ENCODE data around the gene MBD3.
"Not testable (repeated sequence)": the region's sequence is repeated elsewhere in the genome, so short reads cannot be mapped to it uniquely, and the experiment has no call there.

MBD3 gene

GRCh38 chr19:1556390-1557070 lies 36.1 kb downstream of the MBD3 start:
- in situ Hi-C loops (cut with MboI; ENCODE audit: low pct_unique_long_range_greater_than_20kb, low sequenced_read_pairs) = no loop called here
- DNase-seq = no peak

DNA sequence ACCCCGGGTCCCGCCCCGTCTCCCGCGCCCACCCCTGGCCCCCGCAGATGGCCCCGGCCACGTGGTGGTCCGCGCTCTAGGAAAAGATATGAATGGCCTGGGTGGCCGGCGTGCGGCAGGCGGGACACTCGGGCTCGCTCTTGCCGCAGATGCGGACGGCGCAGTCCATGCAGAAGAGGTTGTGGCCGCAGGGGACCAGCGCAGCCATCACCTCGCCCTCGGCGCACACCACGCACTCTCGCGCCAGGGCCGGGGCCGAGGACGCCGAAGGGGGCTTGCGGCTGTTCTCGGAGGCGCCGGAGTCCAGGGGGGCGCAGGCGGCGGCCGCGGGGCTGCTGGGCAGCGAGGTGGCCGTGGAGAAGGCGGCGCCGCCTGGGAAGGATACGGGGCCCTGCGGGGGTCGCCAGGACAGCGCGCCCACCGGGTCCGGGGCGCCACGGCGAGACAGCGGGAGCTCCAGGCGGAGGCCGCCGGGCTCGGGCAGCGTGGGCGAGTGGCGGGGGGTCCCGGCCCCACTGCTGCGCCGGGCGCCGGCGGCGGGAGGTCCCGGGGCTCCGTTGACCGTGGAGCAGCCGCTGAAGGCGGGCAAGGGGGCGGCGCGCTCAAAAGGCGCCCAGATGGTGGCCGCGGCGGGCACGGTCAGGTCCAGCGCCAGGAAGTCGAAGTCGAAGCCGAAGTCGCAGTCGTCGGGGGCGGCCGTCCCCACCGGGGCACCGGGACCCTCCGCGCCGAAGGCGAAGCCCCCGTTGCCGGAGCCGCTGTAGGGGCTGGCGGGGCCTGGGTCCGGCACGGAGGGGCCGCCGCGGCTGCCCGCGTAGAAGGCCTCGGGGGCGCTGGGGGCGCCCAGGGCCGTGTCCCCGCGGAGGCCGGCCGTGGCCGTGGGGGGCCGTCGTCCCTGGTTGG lies 36.9 kb downstream of the MBD3 start:
- no peak for DNase-seq
- in situ Hi-C loops (cut with MboI; ENCODE audit: low pct_unique_long_range_greater_than_20kb, low sequenced_read_pairs) = no loop called here

DNA sequence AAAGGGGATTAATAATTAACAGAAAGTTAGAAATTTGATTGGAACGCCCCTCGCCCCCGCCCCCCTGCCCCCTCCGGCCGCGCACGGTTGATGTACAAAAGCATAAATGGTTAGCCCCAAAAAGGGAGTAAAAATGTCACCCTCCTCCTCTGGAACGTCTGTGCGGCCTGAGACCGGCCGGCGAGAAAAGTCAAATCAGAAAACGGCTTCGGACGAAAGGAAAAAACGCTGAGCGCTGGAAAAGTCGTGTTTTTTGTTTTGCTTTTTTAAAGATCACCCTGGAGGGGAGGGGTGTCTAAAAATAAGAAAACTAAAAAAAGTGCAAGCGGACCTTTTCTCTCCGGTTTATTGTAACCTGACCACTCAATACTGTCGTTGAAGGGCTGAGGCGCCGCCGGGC lies 37.7 kb downstream of the MBD3 start:
- no peak for DNase-seq
- in situ Hi-C loops (cut with MboI; ENCODE audit: low pct_unique_long_range_greater_than_20kb, low sequenced_read_pairs) = no loop called here

GRCh38 chr19:1553415-1553814 lies 39.2 kb downstream of the MBD3 start:
- in situ Hi-C loops (cut with MboI; ENCODE audit: low pct_unique_long_range_greater_than_20kb, low sequenced_read_pairs) = no loop called here
- DNase-seq = no peak

DNA sequence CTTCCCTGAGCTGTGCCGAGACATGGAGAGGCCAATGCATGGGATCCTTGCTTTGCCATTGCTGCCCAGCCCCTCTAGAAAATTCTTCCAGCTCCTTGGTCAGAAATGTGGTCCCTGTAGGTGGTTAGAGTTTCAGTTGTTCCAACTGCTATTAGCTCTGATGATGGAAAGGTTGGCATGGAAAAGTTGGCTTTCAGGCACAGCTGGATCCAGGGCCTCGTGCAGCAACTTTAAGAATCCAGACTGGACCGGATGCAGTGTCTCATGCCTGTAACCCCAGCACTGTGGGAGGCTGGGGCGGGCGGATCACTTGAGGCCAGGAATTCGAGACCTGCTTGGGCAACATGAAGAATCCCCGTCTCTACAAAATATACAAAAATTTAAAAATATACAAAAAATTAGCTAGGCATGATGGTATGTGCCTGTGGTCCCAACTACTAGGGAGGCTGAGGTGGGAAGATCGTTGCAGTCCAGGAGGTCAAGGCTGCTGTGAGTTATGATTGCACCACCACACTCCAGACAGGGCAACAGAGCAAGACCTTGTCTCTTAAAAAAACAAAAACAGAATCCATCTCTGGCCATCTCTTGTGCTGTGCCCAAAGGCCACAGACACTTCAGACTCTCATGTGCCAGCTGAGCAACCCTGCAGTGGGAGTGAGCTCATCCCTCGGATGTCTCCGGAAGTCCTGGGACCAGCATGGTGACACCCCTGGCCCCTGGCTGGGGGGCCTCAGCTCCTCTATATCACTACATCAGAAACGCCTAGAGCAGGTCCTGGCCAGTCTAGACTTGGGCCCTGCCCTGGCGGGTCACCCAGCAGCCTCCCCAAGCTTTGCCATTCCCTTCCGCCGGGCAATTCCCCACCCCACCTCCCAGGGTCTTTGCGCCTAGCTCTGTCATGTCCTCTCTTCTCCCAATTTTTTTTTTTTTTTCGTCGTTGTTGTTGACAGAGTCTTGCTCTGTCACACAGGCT lies 41.3 kb downstream of the MBD3 start:
- in situ Hi-C loops (cut with MboI; ENCODE audit: low pct_unique_long_range_greater_than_20kb, low sequenced_read_pairs) = no loop called here
- no peak for DNase-seq

DNA sequence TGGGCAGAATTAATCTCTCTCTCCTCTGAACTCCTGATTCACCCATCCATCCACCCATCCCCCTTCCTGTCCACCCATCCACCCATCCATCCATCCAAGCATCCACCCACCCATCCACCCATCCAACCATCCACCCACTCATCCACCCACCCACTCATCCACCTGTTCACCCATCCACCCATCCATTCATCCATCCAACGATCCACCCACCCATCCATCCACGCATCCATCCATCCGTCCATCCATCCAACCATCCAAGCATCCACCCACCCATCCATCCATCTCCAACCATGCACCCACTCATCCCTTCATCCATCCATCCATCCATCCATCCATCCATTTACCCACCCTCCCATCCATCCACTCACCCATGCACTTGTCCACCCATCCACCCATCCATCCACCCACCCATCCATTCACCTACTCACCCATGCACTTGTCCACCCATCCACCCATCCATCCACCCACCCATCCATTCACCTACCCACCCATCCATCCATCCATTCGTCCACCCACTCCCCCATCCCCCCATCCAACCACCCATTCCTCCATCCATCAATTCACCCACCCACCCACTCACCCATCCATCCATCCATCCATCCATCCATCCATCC lies 43.2 kb downstream of the MBD3 start:
- in situ Hi-C loops (cut with MboI; ENCODE audit: low pct_unique_long_range_greater_than_20kb, low sequenced_read_pairs) = no loop called here
- no peak for DNase-seq

DNA sequence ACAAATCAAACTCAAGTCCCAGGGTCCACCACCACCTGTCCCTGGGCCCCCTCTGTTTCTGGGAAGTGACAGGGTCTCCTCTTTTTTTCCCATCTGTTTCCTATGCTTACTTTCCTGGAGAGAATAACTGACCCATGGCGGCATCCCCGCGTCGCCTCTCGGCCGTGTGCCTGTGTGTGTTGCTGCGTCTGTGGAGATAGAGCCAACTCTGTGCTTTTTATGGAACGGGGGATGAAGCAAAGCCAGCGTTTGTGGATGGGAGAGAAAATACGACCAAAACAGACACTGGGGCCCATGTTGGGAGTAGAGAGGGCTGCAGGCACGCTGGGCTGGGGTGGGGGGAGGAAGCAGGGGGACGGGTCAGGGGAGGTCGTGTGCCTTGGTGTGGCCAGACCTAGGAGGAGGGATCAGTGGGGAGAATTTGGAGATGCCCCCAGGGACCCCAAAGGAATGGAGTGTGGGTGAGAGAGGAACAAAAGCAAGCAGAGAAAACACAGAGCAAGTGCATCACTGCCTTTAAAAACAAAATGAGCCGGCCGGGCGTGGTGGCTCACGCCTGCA lies 52.2 kb downstream of the MBD3 start:
- DNase-seq = no peak
- in situ Hi-C loops (cut with MboI; ENCODE audit: low pct_unique_long_range_greater_than_20kb, low sequenced_read_pairs) = no loop called here

DNA sequence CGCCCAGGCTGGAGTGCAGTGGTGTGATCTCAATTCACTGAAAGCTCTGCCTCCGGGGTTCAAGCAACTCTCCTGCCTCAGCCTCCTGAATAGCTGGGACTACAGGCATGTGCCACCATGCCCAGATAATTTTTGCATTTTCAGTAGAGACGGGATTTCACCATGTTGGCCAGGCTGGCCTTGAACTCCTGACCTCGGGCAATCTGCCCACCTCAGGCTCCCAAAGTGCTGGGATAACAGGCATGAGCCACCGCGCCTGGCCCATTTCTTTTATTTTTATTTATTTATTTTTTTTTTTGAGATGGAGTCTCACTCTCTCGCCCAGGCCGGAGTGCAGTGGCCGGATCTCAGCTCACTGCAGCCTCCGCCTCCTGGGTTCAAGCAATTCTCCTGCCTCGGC lies 52.9 kb downstream of the MBD3 start:
- DNase-seq; in situ Hi-C loops (cut with MboI; ENCODE audit: low pct_unique_long_range_greater_than_20kb, low sequenced_read_pairs): not testable (repeated sequence)

- DNase-seq = no peak
- in situ Hi-C loops (cut with MboI; ENCODE audit: low pct_unique_long_range_greater_than_20kb, low sequenced_read_pairs) = no loop called here
Observed at GRCh38 chr19:1538978-1539377, 53.7 kb downstream of the MBD3 start.

DNA sequence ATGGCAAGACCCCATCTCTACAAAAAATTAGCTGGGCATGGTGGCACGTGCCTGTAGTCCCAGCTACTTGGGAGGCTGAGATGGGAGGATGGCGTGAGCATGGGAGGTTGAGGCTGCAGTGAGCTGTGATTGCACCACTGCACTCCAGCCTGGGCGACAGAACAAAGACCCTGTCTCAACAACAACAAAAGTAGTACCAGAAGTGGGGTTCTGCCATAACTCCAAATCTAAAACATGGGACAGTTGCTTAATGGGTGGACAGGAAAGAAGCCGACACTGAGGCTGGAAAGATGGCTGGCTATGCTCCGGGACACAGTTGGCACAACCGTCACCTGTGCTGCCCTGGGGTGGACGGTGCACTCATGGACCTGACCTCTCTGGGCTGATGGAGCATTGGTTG lies 57.0 kb downstream of the MBD3 start:
- DNase-seq; in situ Hi-C loops (cut with MboI; ENCODE audit: low pct_unique_long_range_greater_than_20kb, low sequenced_read_pairs): not testable (repeated sequence)

GRCh38 chr19:1534972-1535371 lies 57.7 kb downstream of the MBD3 start:
- in situ Hi-C loops (cut with MboI; ENCODE audit: low pct_unique_long_range_greater_than_20kb, low sequenced_read_pairs) = no loop called here
- no peak for DNase-seq

DNA sequence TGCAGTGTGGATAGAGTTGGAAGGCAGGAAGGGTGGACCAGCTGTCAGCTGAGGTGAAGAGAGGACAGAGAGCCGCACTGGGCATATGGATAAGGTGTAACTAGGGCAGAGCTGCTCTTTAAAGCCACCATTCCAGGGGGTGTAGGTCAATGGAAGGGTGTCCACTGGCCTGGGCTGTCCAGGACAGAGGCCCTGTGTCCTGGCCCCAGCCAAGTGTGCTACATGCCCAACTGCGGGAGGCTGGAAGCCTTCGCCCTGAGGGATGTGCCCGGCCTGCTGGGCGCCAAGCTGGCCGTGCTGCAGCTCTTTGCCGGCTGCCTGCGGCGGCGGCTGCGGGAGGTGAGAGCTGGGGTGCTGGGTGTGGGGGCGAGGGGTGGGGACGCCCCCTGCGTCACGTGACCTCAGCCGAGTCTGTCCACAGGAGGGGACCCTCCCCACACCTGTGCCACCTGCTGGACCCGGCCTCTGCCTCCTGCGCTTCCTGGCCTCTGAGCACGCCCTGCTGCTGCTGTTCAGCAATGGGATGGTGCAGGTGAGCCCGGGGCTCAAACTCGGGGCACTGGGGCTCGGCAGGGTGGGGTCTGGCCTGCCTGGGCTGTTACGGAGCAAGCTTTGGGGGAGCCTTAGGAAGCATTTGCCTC lies 59.0 kb downstream of the MBD3 start:
- in situ Hi-C loops (cut with MboI; ENCODE audit: low pct_unique_long_range_greater_than_20kb, low sequenced_read_pairs) = no loop called here
- no peak for DNase-seq

DNA sequence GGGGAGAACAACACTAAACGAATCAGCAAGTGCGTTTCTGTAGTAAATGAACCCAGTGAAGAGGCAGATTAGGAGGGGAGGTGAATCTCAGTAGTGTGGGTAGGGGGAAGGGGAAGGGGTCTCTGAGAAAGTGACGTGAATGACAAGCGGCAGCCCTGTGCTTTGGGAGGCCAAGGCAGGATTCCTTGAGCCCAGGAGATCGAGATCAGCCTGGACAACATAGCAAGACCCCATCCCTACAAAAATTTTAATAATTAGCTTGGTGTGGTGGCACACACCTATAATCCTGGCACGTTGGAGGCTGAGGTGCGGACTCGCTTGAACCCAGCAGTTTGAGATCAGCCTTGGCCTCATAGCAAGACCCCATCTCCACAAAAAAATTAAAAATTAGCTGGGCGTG lies 60.7 kb downstream of the MBD3 start:
- in situ Hi-C loops (cut with MboI; ENCODE audit: low pct_unique_long_range_greater_than_20kb, low sequenced_read_pairs) = no loop called here
- DNase-seq = no peak

DNA sequence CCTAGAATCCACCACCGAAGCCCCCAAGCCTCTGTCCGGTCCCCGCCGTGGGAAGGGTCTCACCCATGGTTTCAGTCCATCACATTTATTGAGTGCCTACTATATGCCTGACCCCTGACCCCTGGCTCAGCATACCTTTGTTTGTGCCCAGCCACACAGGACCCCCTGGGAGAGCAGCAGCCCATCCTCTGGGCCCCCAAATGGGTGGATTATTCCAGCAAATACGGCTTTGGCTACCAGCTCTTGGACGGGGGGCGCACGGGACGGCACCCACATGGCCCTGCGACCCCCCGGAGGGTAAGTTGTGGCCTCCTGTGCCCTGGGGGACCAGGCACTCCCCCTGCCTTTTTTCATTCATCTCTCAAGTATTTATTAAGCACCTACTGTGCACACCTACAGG lies 61.1 kb downstream of the MBD3 start:
- no peak for DNase-seq
- in situ Hi-C loops (cut with MboI; ENCODE audit: low pct_unique_long_range_greater_than_20kb, low sequenced_read_pairs) = no loop called here

DNA sequence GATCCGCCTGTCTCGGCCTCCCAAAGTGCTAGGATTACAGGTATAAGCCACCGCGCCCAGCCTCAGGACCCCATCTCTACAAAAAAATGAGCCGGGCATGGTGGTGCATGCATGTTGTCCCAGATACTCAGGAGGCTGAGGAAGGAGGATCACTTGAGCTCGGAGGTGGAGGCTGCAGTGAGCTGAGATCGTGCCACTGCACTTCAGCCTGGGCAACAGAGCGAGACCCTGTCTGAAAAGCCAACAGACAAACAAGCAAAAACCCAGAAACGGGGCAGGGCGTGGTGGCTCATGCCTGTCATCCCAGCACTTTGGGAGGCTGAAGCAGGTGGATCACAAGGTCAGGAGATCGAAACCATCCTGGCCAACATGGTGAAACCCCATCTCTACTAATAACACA lies 61.8 kb downstream of the MBD3 start:
- DNase-seq; in situ Hi-C loops (cut with MboI; ENCODE audit: low pct_unique_long_range_greater_than_20kb, low sequenced_read_pairs): not testable (repeated sequence)

GRCh38 chr19:1529430-1529816 lies 63.2 kb downstream of the MBD3 start:
- DNase-seq = no peak
- in situ Hi-C loops (cut with MboI; ENCODE audit: low pct_unique_long_range_greater_than_20kb, low sequenced_read_pairs) = no loop called here

GRCh38 chr19:1528596-1529429 lies 63.9 kb downstream of the MBD3 start:
- DNase-seq = no peak
- in situ Hi-C loops (cut with MboI; ENCODE audit: low pct_unique_long_range_greater_than_20kb, low sequenced_read_pairs) = no loop called here
